Measurements from ENCODE around the gene FBXW8.

Gene FBXW8

DNA sequence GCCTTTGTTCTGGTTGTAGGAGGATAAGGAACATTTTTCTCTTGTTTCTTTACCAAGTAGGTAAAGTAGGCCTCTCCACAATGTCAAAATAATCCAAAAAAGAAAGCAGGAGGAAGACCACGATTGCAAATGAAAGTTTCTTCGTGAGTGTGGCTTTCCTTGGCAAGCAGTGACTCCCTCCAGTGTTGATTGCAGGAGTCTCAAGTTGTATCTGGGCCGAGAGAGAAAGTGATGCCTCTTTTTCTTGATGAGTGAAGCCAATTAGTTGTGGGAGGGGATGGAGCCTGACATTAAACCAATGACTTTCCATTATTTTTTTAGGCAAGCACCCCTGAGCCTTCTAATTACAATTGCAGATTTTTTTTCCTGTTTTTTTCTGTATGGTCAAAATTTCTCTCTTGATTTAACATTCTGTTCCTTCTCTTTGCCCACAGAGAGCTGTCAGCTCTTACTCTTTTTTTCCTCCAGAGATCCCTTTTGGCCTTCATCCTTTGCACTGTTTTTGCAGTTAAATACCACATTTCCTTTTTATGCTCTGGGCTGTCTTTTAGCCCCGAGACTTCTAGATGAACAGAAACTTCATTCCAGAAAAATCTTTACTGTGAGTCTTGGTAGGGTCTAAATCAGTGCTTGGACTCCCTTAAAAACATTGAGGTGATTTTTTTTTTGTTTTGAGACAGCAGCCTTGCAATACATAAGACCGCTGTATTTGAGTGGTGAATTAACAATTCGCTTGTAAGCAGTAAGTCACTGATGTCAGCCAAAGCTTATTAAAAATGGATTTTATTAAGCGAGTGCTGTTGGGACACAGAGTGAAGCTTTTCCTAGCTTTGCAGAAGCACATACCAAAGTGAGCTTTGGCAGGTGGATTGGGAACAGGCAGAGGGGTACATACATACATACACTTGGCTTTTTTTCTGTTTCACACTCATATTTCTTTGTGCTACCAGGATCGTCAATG is 15.8 kb downstream of the FBXW8 start:
- no peak for DNase-seq (ENCODE audit: extremely low read depth, low read depth)
- TF ChIP-seq, protein P1, sequence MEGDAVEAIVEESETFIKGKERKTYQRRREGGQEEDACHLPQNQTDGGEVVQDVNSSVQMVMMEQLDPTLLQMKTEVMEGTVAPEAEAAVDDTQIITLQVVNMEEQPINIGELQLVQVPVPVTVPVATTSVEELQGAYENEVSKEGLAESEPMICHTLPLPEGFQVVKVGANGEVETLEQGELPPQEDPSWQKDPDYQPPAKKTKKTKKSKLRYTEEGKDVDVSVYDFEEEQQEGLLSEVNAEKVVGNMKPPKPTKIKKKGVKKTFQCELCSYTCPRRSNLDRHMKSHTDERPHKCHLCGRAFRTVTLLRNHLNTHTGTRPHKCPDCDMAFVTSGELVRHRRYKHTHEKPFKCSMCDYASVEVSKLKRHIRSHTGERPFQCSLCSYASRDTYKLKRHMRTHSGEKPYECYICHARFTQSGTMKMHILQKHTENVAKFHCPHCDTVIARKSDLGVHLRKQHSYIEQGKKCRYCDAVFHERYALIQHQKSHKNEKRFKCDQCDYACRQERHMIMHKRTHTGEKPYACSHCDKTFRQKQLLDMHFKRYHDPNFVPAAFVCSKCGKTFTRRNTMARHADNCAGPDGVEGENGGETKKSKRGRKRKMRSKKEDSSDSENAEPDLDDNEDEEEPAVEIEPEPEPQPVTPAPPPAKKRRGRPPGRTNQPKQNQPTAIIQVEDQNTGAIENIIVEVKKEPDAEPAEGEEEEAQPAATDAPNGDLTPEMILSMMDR (IDR thresholded peaks at IDR 0.05; ENCODE audit: low read depth, low read length): no peak; the same call in 1 of the 2 replicates

DNA sequence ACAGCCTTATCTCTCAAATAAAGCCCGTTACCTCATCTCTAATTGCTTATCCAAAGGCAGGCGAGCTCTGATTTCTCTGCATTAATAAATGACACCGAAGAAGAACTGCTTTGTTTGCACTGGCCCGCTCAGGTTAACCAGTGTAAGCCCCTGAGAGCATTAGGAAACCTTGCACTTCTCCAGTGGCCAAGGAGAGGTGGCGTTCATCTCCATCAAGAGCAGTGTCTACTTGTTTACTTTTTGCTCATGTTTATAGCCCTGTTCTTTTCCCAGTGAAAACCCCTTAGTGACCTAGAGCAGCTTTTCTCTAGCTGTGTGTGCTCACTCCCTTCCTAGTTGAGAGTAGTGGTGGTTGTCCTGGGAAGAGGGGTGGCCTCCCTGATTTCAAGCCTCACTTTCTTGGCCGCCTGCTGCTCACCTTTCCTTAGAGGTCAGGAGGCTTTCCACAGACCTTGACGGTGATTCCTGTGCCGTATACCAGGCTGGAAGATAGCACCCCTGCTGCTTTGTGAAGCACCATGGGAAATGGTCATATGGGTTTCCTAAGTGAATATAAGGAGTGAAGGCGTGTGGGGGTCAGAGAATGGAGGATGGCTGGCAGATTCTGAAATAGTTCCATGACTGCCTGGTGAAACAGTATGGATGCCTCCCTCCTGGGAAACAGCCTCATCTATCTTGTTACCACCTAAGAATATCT is 16.6 kb downstream of the FBXW8 start:
- TF ChIP-seq, protein P1 (IDR thresholded peaks at IDR 0.05; ENCODE audit: low read depth, low read length): no peak
- no peak for DNase-seq (ENCODE audit: extremely low read depth, low read depth)

DNA sequence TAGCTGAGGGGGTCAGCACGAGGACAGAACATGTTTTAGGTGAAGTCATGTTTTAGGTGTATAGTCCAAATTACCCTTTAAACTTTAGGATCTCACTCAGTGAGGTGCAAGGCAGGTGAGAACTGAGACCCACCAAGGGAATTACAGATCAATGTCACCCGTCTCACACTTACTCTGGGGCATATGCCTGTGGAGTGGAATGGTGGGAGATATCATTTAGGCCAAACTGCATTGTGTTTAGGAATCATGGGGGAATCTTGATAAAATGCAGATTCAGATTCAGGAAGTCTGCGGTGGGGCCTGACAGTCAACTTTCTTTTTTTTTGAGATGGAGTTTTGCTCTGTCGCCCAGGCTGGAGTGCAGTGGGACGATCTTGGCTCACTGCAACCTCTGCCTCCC is 17.8 kb downstream of the FBXW8 start:
- TF ChIP-seq, protein P1 (IDR thresholded peaks at IDR 0.05; ENCODE audit: low read depth, low read length): no peak
- no peak for DNase-seq (ENCODE audit: extremely low read depth, low read depth)

DNA sequence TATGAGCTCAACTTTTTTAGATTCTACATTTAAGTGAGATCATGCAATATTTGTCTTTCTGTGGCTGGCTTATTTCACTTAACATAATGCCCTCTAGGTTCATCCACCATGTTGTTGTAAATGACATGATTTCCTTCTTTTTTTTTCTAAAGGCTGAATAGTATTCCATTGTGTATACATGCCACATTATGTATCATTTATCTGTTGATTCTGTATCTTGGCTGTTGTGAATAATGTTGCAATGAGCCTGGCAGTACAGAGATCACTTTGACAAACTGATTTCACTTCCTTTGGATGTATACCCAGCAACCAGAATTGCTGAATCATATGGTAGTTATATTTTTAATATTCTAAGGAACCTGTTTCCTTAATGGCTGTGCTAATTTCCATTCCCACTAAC is 19.1 kb downstream of the FBXW8 start:
- DNase-seq (ENCODE audit: extremely low read depth, low read depth): no peak
- TF ChIP-seq, protein P1 (IDR thresholded peaks at IDR 0.05; ENCODE audit: low read depth, low read length): no peak

DNA sequence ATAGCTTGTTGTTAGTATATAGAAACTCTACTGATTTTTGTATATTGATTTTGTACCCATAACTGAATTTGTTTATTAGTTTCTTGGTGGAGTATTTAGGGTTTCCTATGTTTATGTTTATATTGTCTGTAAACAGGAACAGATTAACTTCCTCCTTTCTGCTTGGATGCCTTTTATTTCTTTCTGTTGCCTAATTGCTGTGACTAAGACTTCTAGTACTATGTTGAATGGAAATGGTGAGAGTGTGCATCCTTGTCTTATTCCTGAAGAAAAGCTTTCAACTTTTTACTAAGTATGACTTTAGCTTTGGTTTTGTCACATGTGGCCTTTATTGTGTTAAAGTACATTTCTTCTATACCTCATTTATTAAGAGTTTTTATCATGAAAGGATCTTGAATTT is 20.9 kb downstream of the FBXW8 start:
- DNase-seq (ENCODE audit: extremely low read depth, low read depth): no peak
- TF ChIP-seq, protein P1 (IDR thresholded peaks at IDR 0.05; ENCODE audit: low read depth, low read length): no peak

DNA sequence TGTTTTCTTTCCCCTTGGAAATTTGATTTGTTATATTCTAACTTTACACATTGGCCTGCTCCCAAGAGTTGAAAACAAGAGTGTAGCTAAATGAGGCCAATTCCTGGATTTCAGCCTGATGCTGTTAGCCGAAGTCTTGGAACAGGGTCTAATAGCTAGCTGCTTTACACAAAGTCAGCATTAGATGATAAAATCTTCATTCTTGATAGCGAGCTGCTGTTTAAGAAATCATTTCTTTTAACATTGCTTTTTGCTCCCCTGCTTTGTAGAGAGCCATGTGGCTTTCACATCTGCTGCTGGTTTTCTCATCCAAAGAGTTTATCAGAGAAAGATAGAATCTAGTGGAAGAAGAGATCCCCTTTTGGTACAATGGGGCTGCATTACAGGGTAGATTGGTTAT is 22.3 kb downstream of the FBXW8 start:
- TF ChIP-seq, protein P1 (IDR thresholded peaks at IDR 0.05; ENCODE audit: low read depth, low read length): no peak
- no peak for DNase-seq (ENCODE audit: extremely low read depth, low read depth)
